Kidney glomerular epithelial cell (primary cell): Measurements from ENCODE around the gene HLX.

Experiments
- DNase-seq: peaks from one replicate; lab custom pipeline; 2025; lab: John Stamatoyannopoulos, UW

Gene HLX

GRCh38 chr1:220896092-220896491 is 16.8 kb downstream of the HLX start:
- DNase-seq = no peak

DNA sequence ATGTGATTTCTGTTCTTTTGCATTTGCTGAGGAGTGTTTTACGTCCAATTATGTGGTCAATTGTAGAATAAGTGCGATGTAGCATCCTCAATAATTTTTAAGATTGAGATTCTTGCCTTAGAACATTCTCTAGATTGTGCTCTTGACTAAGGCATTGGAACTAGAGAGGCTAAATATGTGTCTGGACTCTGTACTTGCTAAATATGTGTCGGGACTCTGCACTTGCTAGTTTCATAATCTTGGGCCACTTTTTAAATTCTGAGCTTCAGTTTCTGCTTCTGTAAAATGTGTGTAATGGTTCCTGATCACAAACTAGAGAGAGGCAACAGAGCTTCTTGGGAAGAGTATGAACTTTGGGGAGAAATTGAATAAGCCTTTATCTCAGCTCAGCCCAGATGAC is 21.6 kb downstream of the HLX start:
- no peak for DNase-seq

DNA sequence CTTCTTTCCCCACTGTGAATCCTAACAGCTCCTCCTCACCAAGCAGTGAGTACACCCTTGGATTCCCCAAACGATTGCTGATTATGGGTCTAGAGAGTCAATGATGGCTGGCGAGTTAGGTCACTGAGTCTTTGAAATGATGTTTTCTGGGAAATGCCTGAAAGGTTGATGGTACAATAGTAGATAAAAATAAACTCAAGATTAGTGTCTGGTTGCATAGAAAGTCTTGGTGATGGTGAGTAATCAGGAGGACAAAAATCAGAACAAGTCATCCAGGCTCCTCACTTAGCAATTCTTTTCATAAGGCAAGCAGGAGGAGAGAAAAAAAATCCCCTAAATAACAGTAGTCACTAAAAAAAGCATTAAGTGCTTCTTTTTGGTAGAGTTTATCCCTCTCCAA is 22.6 kb downstream of the HLX start:
- no peak for DNase-seq

- no peak for DNase-seq
Observed at GRCh38 chr1:220902916-220903315, 23.7 kb downstream of the HLX start.

DNA sequence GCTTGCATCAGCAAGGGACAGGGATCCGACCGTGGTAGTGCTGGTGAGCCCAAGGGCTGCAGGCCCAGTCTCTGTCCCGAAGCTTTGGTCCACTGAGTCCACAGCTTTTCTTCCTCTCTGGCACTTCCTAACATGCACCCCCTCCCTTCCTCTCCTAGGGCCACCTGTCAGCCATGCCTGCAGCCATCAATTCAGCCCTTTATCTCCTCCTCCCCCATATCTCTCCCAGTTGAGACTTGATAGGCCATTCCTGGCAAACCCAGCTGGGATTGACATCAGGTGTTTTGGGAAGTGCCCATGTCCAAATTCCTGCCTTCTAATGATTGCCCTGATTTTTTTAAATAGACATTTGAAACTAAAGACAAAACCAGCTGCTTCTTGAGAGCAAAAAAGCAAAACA is 25.6 kb downstream of the HLX start:
- DNase-seq = no peak

GRCh38 chr1:220905650-220906560 is 26.7 kb downstream of the HLX start:
- peak; percentile 54 for DNase-seq

DNA sequence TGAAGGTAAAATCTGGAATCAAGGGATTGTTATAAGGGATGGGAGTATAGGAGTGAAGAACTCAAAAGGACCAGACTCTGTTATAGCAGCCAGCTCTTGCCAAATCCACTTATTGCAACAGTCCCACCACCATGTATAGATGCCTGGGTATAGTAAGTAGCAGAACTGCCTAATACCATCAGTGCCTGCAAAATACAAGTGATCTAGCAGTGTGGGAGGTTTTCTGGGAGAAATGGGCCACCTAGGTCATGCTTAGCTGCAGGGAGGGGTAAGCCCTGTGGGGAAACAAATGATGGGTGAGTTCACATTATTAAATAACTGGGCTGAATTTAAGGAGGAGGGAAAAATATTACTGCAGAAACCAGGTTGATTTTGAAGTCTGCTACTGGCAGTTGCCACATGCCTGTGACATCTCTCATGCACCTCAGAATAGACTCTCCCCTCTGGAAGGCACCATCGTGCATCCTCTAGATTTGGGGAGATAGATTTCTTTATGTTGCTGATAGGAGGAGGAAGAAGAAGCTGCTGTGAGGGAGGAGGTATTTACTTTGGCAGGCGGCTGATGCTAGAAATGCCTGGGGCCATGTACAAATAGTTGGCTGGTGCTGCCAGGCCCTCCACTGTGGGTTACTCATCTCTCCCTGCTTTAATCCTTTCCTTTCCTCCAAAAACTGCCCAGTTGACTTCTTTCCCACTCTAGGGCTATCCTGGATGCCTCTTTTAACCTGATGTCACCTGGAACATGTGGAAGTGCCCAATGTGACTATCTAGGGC is 27.5 kb downstream of the HLX start:
- no peak for DNase-seq

DNA sequence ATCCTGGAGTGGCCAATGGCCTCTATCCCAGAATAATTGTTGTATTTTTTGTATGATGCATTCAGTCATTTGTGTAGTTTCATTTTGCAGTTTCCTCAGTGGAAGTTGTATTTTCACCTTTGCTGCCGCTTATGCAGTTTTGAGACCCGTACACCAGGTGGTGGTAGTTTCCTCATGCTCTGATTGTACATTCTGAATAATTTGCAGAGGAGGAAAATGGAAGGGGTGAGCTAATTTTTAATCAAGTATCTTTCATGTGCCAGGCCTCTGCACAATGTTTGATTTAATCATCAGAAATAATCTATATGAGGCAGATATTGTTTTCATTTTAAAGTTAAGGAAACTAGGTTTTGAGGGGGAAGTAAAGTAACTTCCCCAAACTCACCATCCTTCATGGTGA is 29.5 kb downstream of the HLX start:
- DNase-seq = peak; percentile 44

GRCh38 chr1:220910021-220910420 is 30.8 kb downstream of the HLX start:
- DNase-seq = no peak

DNA sequence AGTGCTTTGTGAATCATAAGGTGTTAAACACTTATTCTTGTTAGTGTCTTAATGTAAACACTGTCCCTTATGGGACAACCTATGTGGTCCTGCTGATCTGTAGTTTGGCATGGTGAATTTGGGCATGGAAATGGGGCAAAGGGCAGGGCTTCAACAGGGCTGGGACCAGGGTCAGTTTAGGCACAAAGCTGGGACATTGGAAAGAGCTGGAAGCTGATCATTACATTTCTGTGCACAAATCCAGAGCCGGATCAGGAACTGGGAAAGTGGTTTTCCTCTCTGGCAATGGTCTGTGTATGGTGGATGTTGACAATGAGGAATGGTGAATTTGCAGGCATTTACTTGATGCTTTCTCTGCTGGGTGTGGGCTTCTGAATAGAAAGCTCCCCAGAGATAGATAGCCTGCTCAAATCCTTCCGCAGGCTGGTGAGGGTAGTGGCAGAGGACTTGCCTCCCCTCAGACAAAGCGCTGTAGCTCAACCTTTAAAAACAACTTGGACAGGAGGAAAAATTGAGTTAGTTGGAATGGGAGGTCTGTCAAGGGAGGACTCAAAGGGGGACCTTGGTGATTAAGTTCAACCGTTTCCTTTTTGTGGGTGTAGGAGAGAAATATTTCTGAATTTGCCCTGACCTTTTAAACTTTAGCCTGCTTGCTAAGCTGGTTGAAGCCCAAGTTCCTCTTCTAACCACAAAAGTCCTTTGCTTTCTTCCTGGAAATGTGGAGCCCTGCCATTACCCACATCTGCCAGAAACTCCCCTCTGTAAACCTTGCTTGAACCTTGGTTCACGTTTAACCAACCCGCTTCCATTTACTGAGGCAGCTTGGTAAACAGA is 35.3 kb downstream of the HLX start:
- DNase-seq = no peak

DNA sequence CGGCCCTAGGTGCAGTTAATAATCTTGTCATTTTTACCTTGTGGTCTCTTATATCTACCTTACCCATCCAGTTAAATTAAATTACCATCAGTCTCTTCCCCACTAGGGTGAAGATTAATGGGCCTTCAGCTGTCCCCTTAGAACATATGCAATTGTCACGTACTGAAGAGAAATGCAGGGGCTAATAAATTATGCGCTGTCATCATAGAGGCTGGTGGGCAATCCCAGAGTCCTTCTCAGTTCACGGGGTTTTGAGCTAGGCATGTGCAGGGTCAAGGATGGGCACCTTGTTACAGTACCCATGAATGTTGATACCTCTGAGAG is 35.8 kb downstream of the HLX start:
- DNase-seq = no peak

GRCh38 chr1:220915954-220916353 is 36.7 kb downstream of the HLX start:
- DNase-seq = no peak

DNA sequence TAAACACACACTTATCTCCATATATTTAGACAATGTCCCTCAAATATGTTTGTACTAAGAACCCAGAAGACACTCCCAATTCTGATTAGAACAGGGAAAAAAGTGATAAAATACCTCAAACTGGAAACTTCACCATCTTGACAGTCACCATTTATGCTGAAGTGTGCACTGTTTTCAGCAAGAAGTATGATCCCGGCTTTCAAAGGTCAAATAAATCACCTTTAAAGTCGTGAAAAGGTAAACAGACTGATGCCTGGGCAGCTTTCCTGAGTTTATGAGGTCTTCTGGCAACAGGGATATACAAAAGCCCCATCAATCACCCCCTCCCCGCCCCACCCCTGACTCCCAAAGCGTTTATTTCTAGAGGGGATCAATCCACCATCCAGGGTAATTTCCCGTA is 37.9 kb downstream of the HLX start:
- DNase-seq = no peak

- no peak for DNase-seq
Observed at GRCh38 chr1:220917535-220918209, 38.4 kb downstream of the HLX start.

DNA sequence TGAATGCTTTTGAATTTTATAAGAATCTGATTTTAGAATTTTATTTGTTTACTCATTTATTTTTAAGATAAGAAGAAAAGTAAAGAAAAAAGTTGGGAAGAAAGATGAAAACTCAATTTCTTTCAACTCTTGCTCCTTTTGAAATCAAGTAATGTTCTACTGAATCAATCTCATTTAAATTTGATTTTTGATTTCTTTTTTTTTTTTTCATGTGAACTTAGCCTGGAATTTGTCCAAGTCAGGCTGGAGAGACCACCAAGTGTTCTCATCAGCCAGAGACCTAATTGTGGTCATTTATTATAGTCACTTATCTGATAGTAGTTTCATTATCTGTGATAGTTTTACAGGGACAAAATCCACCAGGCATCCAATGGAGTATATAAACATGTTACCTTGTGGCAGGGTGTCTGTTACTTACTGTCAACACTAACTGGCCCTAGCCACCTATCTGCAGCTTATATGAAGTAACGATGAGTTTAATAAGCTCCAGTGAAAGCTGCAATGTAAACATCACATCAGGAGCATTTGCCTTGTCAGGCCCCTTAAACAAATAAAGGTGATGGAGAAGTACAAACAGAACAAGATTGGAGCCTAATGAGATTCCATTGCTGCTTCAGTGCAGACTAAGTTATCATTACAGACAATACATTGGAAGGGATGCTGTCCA is 39.2 kb downstream of the HLX start:
- DNase-seq = no peak

DNA sequence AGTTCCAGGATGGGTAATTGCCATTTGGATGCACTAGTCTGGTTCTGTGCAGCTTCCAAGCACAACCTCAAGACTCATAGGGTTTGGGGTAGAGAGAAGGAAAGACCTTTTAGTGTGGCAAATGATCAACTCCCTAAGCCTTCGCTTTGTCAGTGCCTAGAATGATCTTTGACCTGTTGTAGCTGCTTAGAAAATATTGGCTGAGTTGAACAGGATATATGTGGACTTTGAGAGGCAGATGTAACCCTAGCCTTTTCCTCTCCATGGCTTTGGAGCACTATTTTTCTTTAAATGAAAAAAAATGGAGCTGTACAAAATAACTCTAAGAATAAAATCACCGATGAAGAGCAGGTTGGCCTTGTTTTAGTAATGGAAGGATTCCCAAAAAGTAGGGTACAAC is 41.7 kb downstream of the HLX start:
- no peak for DNase-seq

GRCh38 chr1:220921498-220921897 is 42.3 kb downstream of the HLX start:
- DNase-seq = no peak

GRCh38 chr1:220921971-220922635 is 42.9 kb downstream of the HLX start:
- DNase-seq = no peak

GRCh38 chr1:220922951-220923350 is 43.7 kb downstream of the HLX start:
- DNase-seq = no peak

GRCh38 chr1:220924331-220924970 is 45.2 kb downstream of the HLX start:
- DNase-seq = no peak
